22Rv1 (cell line): ENCODE measurements around the gene KLHL29.

Source experiments
- H3K27ac ChIP-seq: fragments of 450-650 bp; 2 replicates; pipeline ENCODE4 v1.5.1; 2017
- CTCF ChIP-seq: fragments of 450-650 bp; IDR thresholded peaks from 2 replicates; pipeline ENCODE4 v1.5.1; 2017; ENCODE audit warnings: mild to moderate bottlenecking
- ZFX ChIP-seq: fragments of 450-650 bp; IDR thresholded peaks from 2 replicates; pipeline ENCODE4 v1.6.1; 2017; ENCODE audit warnings: antibody characterized with exemption, borderline replicate concordance

Gene KLHL29

GRCh38 chr2:23456881-23457760, 72.1 kb downstream of the KLHL29 start:
- TF ChIP-seq ZFX (no peak), CTCF (no peak)

GRCh38 chr2:23457990-23458682, 73.2 kb downstream of the KLHL29 start:
- no peak overlapping the region for H3K27ac ChIP-seq
- TF ChIP-seq CTCF (no peak), ZFX (no peak)

More at GRCh38 chr2:23456881-23457760, 72.1 kb downstream of the KLHL29 start:
- no peak overlapping the region for H3K27ac ChIP-seq

- no peak overlapping the region for H3K27ac ChIP-seq
- no peak for TF ChIP-seq ZFX
- no peak for TF ChIP-seq CTCF
Measured at GRCh38 chr2:23459032-23459431, 74.1 kb downstream of the KLHL29 start.

GRCh38 chr2:23460228-23460627, 75.2 kb downstream of the KLHL29 start:
- no peak overlapping the region for H3K27ac ChIP-seq
- peak; percentile 64 for TF ChIP-seq CTCF
- no peak for TF ChIP-seq ZFX

GRCh38 chr2:23460993-23461392, 76.0 kb downstream of the KLHL29 start:
- no peak overlapping the region for H3K27ac ChIP-seq
- TF ChIP-seq CTCF (no peak), ZFX (no peak)

- no peak overlapping the region for H3K27ac ChIP-seq
- TF ChIP-seq CTCF (no peak), ZFX (no peak)
Measured at GRCh38 chr2:23464156-23464555, 79.2 kb downstream of the KLHL29 start.

- TF ChIP-seq ZFX (no peak), CTCF (no peak)
- H3K27ac ChIP-seq = no peak overlapping the region
Measured at GRCh38 chr2:23464905-23465537, 80.0 kb downstream of the KLHL29 start.
